Fibroblast of peridontal ligament (primary cell): ENCODE measurements around the gene TMEM45A.
A peak's percentile ranks its signal among the peaks of the same experiment; 100 is the strongest.

Experiments
- DNase-seq: peaks from one replicate; pipeline ENCODE4 v3.0.0-alpha.2; 2010; ENCODE audit errors: extremely low read depth

Gene TMEM45A

GRCh38 chr3:100613721-100614390, 121.4 kb downstream of the TMEM45A start:
- no peak for DNase-seq

GRCh38 chr3:100614941-100615340, 122.5 kb downstream of the TMEM45A start:
- no peak for DNase-seq

- peak; percentile 40 for DNase-seq
These were observed 123.3 kb downstream of the TMEM45A start for GRCh38 chr3:100615684-100616083.

- DNase-seq = no peak
These were observed 128.8 kb downstream of the TMEM45A start for GRCh38 chr3:100621251-100621650.
